ENCODE data around the gene MEMO1. TPM values are rescaled to one million over a fixed set of nuclear protein-coding genes. Genes with fewer than 3 reads are reported as not detected.

MEMO1 gene
- total and polyA plus RNA-seq, 9 of the 15 experiments (the other 6 are each of a cell fraction or from before 2014, with no cell fraction given): 22.1 to 87.7 (median 61.2) TPM

- TF ChIP-seq, protein P1, sequence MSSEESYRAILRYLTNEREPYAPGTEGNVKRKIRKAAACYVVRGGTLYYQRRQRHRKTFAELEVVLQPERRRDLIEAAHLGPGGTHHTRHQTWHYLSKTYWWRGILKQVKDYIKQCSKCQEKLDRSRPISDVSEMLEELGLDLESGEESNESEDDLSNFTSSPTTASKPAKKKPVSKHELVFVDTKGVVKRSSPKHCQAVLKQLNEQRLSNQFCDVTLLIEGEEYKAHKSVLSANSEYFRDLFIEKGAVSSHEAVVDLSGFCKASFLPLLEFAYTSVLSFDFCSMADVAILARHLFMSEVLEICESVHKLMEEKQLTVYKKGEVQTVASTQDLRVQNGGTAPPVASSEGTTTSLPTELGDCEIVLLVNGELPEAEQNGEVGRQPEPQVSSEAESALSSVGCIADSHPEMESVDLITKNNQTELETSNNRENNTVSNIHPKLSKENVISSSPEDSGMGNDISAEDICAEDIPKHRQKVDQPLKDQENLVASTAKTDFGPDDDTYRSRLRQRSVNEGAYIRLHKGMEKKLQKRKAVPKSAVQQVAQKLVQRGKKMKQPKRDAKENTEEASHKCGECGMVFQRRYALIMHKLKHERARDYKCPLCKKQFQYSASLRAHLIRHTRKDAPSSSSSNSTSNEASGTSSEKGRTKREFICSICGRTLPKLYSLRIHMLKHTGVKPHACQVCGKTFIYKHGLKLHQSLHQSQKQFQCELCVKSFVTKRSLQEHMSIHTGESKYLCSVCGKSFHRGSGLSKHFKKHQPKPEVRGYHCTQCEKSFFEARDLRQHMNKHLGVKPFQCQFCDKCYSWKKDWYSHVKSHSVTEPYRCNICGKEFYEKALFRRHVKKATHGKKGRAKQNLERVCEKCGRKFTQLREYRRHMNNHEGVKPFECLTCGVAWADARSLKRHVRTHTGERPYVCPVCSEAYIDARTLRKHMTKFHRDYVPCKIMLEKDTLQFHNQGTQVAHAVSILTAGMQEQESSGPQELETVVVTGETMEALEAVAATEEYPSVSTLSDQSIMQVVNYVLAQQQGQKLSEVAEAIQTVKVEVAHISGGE (CRISPR knock-in tag; IDR thresholded peaks at IDR 0.05): peak in 1 of 3 experiments; percentile 46; a peak in 1 of 6 replicates
- TF ChIP-seq, protein P2, sequence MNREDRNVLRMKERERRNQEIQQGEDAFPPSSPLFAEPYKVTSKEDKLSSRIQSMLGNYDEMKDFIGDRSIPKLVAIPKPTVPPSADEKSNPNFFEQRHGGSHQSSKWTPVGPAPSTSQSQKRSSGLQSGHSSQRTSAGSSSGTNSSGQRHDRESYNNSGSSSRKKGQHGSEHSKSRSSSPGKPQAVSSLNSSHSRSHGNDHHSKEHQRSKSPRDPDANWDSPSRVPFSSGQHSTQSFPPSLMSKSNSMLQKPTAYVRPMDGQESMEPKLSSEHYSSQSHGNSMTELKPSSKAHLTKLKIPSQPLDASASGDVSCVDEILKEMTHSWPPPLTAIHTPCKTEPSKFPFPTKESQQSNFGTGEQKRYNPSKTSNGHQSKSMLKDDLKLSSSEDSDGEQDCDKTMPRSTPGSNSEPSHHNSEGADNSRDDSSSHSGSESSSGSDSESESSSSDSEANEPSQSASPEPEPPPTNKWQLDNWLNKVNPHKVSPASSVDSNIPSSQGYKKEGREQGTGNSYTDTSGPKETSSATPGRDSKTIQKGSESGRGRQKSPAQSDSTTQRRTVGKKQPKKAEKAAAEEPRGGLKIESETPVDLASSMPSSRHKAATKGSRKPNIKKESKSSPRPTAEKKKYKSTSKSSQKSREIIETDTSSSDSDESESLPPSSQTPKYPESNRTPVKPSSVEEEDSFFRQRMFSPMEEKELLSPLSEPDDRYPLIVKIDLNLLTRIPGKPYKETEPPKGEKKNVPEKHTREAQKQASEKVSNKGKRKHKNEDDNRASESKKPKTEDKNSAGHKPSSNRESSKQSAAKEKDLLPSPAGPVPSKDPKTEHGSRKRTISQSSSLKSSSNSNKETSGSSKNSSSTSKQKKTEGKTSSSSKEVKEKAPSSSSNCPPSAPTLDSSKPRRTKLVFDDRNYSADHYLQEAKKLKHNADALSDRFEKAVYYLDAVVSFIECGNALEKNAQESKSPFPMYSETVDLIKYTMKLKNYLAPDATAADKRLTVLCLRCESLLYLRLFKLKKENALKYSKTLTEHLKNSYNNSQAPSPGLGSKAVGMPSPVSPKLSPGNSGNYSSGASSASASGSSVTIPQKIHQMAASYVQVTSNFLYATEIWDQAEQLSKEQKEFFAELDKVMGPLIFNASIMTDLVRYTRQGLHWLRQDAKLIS (CRISPR knock-in tag; IDR thresholded peaks at IDR 0.05): no peak; the same call in 1 of the 2 replicates
- no peak for TF ChIP-seq NELFE (IDR thresholded peaks at IDR 0.05; ENCODE audit: insufficient read depth, insufficient read length)
- TF ChIP-seq ZNF444 (CRISPR knock-in tag; IDR thresholded peaks at IDR 0.05): no peak
- no peak for TF ChIP-seq XRCC5 (IDR thresholded peaks at IDR 0.05; ENCODE audit: low read depth, low read length)
- TF ChIP-seq ELF2 (CRISPR knock-in tag; IDR thresholded peaks at IDR 0.05): no peak
- no peak for TF ChIP-seq HMG20A (CRISPR knock-in tag; conservative IDR thresholded peaks at IDR 0.05)
- TF ChIP-seq ZMIZ1 (IDR thresholded peaks at IDR 0.05; ENCODE audit: low read depth in 2 of 2, low read length in 2 of 2): peak; percentile 67 to 83; a peak in 2 of 4 replicates
- TF ChIP-seq BRCA1 (IDR thresholded peaks at IDR 0.05): no peak
- TF ChIP-seq BRCA1 (CRISPR knock-in tag; IDR thresholded peaks at IDR 0.05): no peak
- peak; percentile 32; the same call in 1 of the 2 replicates for TF ChIP-seq SPI1 (IDR thresholded peaks at IDR 0.05; ENCODE audit: borderline replicate concordance, low read depth, low read length)
- no peak for TF ChIP-seq RAD51 (IDR thresholded peaks at IDR 0.05; ENCODE audit: borderline replicate concordance, low read depth)
- TF ChIP-seq STAG1 (CRISPR knock-in tag; IDR thresholded peaks at IDR 0.05; ENCODE audit: borderline replicate concordance): no peak
- no peak for TF ChIP-seq NCOA4 (IDR thresholded peaks at IDR 0.05; ENCODE audit: partially characterized antibody)
- TF ChIP-seq ZBED1 (IDR thresholded peaks at IDR 0.05): 0 out of 2 replicates have a peak, but pooled peaks have one; percentile 64
These were observed 28.8 kb upstream of the MEMO1 start, which contains the start of gene DPY30 (continued) for GRCh38 chr2:32039447-32040219.
